ENCODE results near the gene STAB2. TPM values are rescaled to one million over a fixed set of nuclear protein-coding genes. Genes with fewer than 3 reads are reported as not detected.

The STAB2 gene
- total and polyA plus RNA-seq, 2 of the 8 experiments (the other 6 are each of a cell fraction or from before 2014, with no cell fraction given), result not detected

DNA sequence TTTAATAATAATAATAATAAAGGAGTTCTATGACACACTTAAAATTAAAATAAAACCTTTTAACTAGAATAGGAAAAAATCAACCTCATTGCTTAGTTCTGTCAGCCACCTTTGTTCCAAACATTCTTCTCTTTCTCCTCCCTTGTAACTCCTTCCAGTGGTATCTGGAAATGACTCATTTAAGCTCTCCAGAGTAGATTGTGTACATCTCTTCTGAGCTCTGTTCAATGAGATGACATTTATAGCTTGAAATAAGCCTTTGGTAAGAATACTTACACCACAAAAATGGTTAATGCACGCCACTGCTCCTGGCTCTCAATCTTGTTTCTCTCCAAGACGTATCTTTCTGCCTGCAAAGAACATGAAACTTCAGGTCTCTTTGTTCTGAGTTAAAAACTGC, 70.3 kb downstream of the STAB2 start:
- WGBS, 2 experiments (ENCODE audit: extremely low coverage in 1 of 2, insufficient coverage in 1 of 2, insufficient read length in 1 of 2, insufficient replicate concordance in 2 of 2, low coverage in 1 of 2, low lambda C conversion rate in 2 of 2, missing lambda C conversion rate in 1 of 2), result 73% methylated on average over 2 of the region's 2 CpGs; no CpG with 5 or more reads in 1 of the 2 experiments
- H4K8ac ChIP-seq (ENCODE audit: extremely low read depth, insufficient read depth, low read length), result no peak overlapping the region
- H2BK20ac ChIP-seq (ENCODE audit: low read length), result no peak overlapping the region
- H4K91ac ChIP-seq (replicated peaks; ENCODE audit: insufficient read length, low read length), result no peak overlapping the region
- no peak overlapping the region for H2AK5ac ChIP-seq (ENCODE audit: low read depth, low read length)
- no peak overlapping the region for H3K18ac ChIP-seq (ENCODE audit: extremely low read depth, low read length)
- H2BK5ac ChIP-seq (ENCODE audit: low read depth, low read length), result no peak overlapping the region
- FAIRE-seq (no peak), DNase-seq (ENCODE audit: low read depth in 1 of 2, low spot score in 2 of 2) (no peak)
- no peak overlapping the region for H3K4ac ChIP-seq (replicated peaks; ENCODE audit: insufficient read length, low read depth, low read length)
- peak overlapping the region; percentile 71; the same call in 1 of the 2 replicates for H2AFZ ChIP-seq (ENCODE audit: low read length)
- no peaks in the 10 kb centered on the region for H3K9me3 ChIP-seq (ENCODE audit: insufficient read depth in 2 of 2, low read depth in 1 of 2, low read length in 1 of 2)
- no peaks in the 10 kb centered on the region; a peak in 1 of 7 replicates for H3K4me1 ChIP-seq (replicated peaks in 1 of 4; ENCODE audit: control insufficient read depth in 3 of 4, insufficient read depth in 4 of 4, low read length in 3 of 4)
- no peaks in the 10 kb centered on the region for H3K36me3 ChIP-seq (ENCODE audit: control insufficient read depth in 2 of 4, insufficient read depth in 4 of 4, low read length in 3 of 4)
- no peak overlapping the region for H3K27ac ChIP-seq (ENCODE audit: low read depth, low read length)
- H3K79me2 ChIP-seq (ENCODE audit: control insufficient read depth in 1 of 2, insufficient read depth in 2 of 2, low read length in 2 of 2), result no peaks in the 10 kb centered on the region
- H3K23ac ChIP-seq (ENCODE audit: insufficient read length), result no peak overlapping the region
- peaks cover 5% of the 10 kb centered on the region; the same call in 1 of the 2 replicates for H3K23me2 ChIP-seq (ENCODE audit: low read depth, low read length)
- H4K20me1 ChIP-seq (replicated peaks in 1 of 2; ENCODE audit: control insufficient read depth in 1 of 2, insufficient read depth in 2 of 2, low read length in 2 of 2), result no peaks in the 10 kb centered on the region
- no peak overlapping the region for H3K14ac ChIP-seq (ENCODE audit: insufficient read length)
- no peak overlapping the region for H3K56ac ChIP-seq (replicated peaks; ENCODE audit: insufficient read length, low read depth, low read length)
- H2BK15ac ChIP-seq (ENCODE audit: low read length), result no peak overlapping the region
- ChIA-PET CTCF (ENCODE audit: partially characterized antibody) (interaction anchor here (1.6 kb wide), 1 partner anchor 25 kb away, joined by 6 read pairs; no protein-coding TSS in a partner anchor), POLR2A (ENCODE audit: partially characterized antibody) (no interaction called here)
- H3K27me3 ChIP-seq (replicated peaks in 1 of 4; ENCODE audit: control insufficient read depth in 3 of 4, extremely low read depth in 1 of 4, insufficient read depth in 3 of 4, low read length in 3 of 4), result no peaks in the 10 kb centered on the region
- H3K4me3 ChIP-seq (ENCODE audit: extremely low read depth in 1 of 4, insufficient read depth in 2 of 4, low read depth in 3 of 4, low read length in 4 of 4), result no peak overlapping the region
- H2BK120ac ChIP-seq (replicated peaks; ENCODE audit: low read depth, low read length), result no peak overlapping the region
- H3K9ac ChIP-seq (replicated peaks in 1 of 4; ENCODE audit: extremely low read depth in 1 of 4, low read depth in 3 of 4, low read length in 3 of 4), result no peak overlapping the region
- no peak overlapping the region for H4K5ac ChIP-seq (ENCODE audit: insufficient read length, low read depth, low read length)
- no peaks in the 10 kb centered on the region for H3K79me1 ChIP-seq (ENCODE audit: low read depth, low read length)
- H2BK12ac ChIP-seq (ENCODE audit: low read depth, low read length), result no peak overlapping the region
- TF ChIP-seq TEAD4 (IDR thresholded peaks at IDR 0.05; ENCODE audit: low read depth, low read length) (no peak), POU5F1 (IDR thresholded peaks at IDR 0.05; ENCODE audit: low read depth, low read length) (no peak), EP300 (IDR thresholded peaks at IDR 0.05; ENCODE audit: borderline replicate concordance in 1 of 2, low read depth in 2 of 2, low read length in 2 of 2) (no peak), POLR2A (IDR thresholded peaks at IDR 0.05; ENCODE audit: control extremely low read depth in 1 of 2, low read depth in 2 of 2, low read length in 2 of 2) (no peak), CTBP2 (IDR thresholded peaks at IDR 0.05; ENCODE audit: borderline replicate concordance, insufficient read depth, insufficient read length, low read length) (no peak), KDM1A (IDR thresholded peaks at IDR 0.05; ENCODE audit: borderline replicate concordance, low read length) (no peak), BACH1 (IDR thresholded peaks at IDR 0.05; ENCODE audit: low read length) (no peak), KDM4A (IDR thresholded peaks at IDR 0.05; ENCODE audit: low read depth, low read length, severe bottlenecking) (no peak), BCL11A (IDR thresholded peaks at IDR 0.05; ENCODE audit: low read depth in 2 of 2, low read length in 2 of 2) (no peak), TAF1 (IDR thresholded peaks at IDR 0.05; ENCODE audit: low read depth, low read length) (no peak), EZH2 (IDR thresholded peaks at IDR 0.05; ENCODE audit: low read depth, low read length, severe bottlenecking) (no peak), MAFK (IDR thresholded peaks at IDR 0.05; ENCODE audit: low read depth, low read length) (no peak), BRCA1 (IDR thresholded peaks at IDR 0.05; ENCODE audit: low read depth, low read length) (no peak)
- no peak overlapping the region for H3K4me2 ChIP-seq (ENCODE audit: insufficient read depth in 1 of 2, low read depth in 2 of 2, low read length in 2 of 2)
